ENCODE measurements around the gene TNMD. TPM values are rescaled to one million over a fixed set of nuclear protein-coding genes. Genes with fewer than 3 reads are reported as not detected.

TNMD gene
- total RNA-seq, 1 donor from 2014 or later, result not detected

- no peak for TF ChIP-seq CTCF (conservative IDR thresholded peaks at IDR 0.05)
Measured at GRCh38 chrX:100606753-100607152, 22.0 kb downstream of the TNMD start.

GRCh38 chrX:100609591-100609990 lies 24.9 kb downstream of the TNMD start:
- H3K27me3 Mint-ChIP-seq (ENCODE audit: low read depth), result no peaks in the 10 kb centered on the region
- H3K9me3 Mint-ChIP-seq, result peaks cover 6% of the 10 kb centered on the region
- peaks cover 16% of the 10 kb centered on the region for H3K4me1 Mint-ChIP-seq
- TF ChIP-seq CTCF (conservative IDR thresholded peaks at IDR 0.05), result peak; percentile 54
- no peak for DNase-seq (ENCODE audit: low read depth, low spot score)
- peak overlapping the region; percentile 76 for H3K27ac Mint-ChIP-seq (ENCODE audit: unreplicated experiment)
- H3K36me3 Mint-ChIP-seq (ENCODE audit: low read depth), result no peaks in the 10 kb centered on the region
- no peak overlapping the region for H3K4me3 Mint-ChIP-seq

More at GRCh38 chrX:100606753-100607152, 22.0 kb downstream of the TNMD start:
- Mint-ChIP-seq H3K36me3 (ENCODE audit: low read depth) (no peaks in the 10 kb centered on the region), H3K4me3 (no peak overlapping the region), H3K27me3 (ENCODE audit: low read depth) (no peaks in the 10 kb centered on the region), H3K4me1 (peaks cover 16% of the 10 kb centered on the region), H3K9me3 (peaks cover 2% of the 10 kb centered on the region), H3K27ac (ENCODE audit: unreplicated experiment) (no peak overlapping the region)
- DNase-seq (ENCODE audit: low read depth, low spot score), result no peak

GRCh38 chrX:100611951-100612350 lies 27.2 kb downstream of the TNMD start:
- no peaks in the 10 kb centered on the region for H3K36me3 Mint-ChIP-seq (ENCODE audit: low read depth)
- H3K4me1 Mint-ChIP-seq, result peaks cover 21% of the 10 kb centered on the region
- peaks cover 8% of the 10 kb centered on the region for H3K9me3 Mint-ChIP-seq
- H3K27ac Mint-ChIP-seq (ENCODE audit: unreplicated experiment), result no peak overlapping the region
- no peak overlapping the region for H3K4me3 Mint-ChIP-seq
- H3K27me3 Mint-ChIP-seq (ENCODE audit: low read depth), result no peaks in the 10 kb centered on the region
- no peak for TF ChIP-seq CTCF (conservative IDR thresholded peaks at IDR 0.05)
- DNase-seq (ENCODE audit: low read depth, low spot score), result no peak

GRCh38 chrX:100615005-100615404 lies 30.3 kb downstream of the TNMD start:
- H3K27ac Mint-ChIP-seq (ENCODE audit: unreplicated experiment), result peak overlapping the region; percentile 84
- peaks cover 9% of the 10 kb centered on the region for H3K4me1 Mint-ChIP-seq
- TF ChIP-seq CTCF (conservative IDR thresholded peaks at IDR 0.05), result peak; percentile 74
- no peak for DNase-seq (ENCODE audit: low read depth, low spot score)
- H3K4me3 Mint-ChIP-seq, result no peak overlapping the region
- H3K36me3 Mint-ChIP-seq (ENCODE audit: low read depth), result no peaks in the 10 kb centered on the region
- H3K9me3 Mint-ChIP-seq, result peaks cover 8% of the 10 kb centered on the region
- H3K27me3 Mint-ChIP-seq (ENCODE audit: low read depth), result no peaks in the 10 kb centered on the region

GRCh38 chrX:100623001-100623400 lies 38.3 kb downstream of the TNMD start:
- H3K27ac Mint-ChIP-seq (ENCODE audit: unreplicated experiment), result no peak overlapping the region
- no peak for TF ChIP-seq CTCF (conservative IDR thresholded peaks at IDR 0.05)
- DNase-seq (ENCODE audit: low read depth, low spot score), result peak; percentile 4
- peaks cover 8% of the 10 kb centered on the region for H3K36me3 Mint-ChIP-seq (ENCODE audit: low read depth)
- H3K4me1 Mint-ChIP-seq, result peaks cover 10% of the 10 kb centered on the region
- no peak overlapping the region for H3K4me3 Mint-ChIP-seq
- peaks cover 8% of the 10 kb centered on the region for H3K9me3 Mint-ChIP-seq
- H3K27me3 Mint-ChIP-seq (ENCODE audit: low read depth), result no peaks in the 10 kb centered on the region
